GM21360 (cell line): ENCODE data around the gene KLHL11.

Source experiments
- ATAC-seq: cut with Tn5 transposase; IDR thresholded peaks from one replicate; pipeline ENCODE4 v1.9.1; 2021; ENCODE audit warnings: mild to moderate bottlenecking, moderate library complexity; ENCODE audit not compliant: unreplicated experiment

The KLHL11 gene

GRCh38 chr17:41811549-41812380 lies 53.5 kb downstream of the KLHL11 start, which contains the start of gene P3H4:
P3H4 (minus strand) TSS chr17:41811949; CDS start chr17:41811915, 34 bp downstream.
- ATAC-seq, result no peak

- no peak for ATAC-seq
Observed at GRCh38 chr17:41810659-41811548, 54.3 kb downstream of the KLHL11 start.

- ATAC-seq, result no peak
Observed at GRCh38 chr17:41806685-41807445, 58.4 kb downstream of the KLHL11 start.
